Measurements from ENCODE around the gene SENP5. TPM values are rescaled to one million over a fixed set of nuclear protein-coding genes. Genes with fewer than 3 reads are reported as not detected.

The SENP5 gene
- total RNA-seq, 1 donor from 2014 or later: 44.0 TPM

- no peak for DNase-seq (ENCODE audit: low spot score)
Measured at GRCh38 chr3:196889844-196890708, 22.4 kb downstream of the SENP5 start.

GRCh38 chr3:196894557-196895295 lies 27.0 kb downstream of the SENP5 start:
- DNase-seq (ENCODE audit: low spot score): no peak

- no peak for DNase-seq (ENCODE audit: low spot score)
Measured at GRCh38 chr3:196896229-196896628, 28.5 kb downstream of the SENP5 start.

GRCh38 chr3:196901768-196902167 lies 34.0 kb downstream of the SENP5 start:
- DNase-seq (ENCODE audit: low spot score): no peak

- DNase-seq (ENCODE audit: low spot score): no peak
Measured at GRCh38 chr3:196902296-196902695, 34.6 kb downstream of the SENP5 start.

GRCh38 chr3:196903740-196904139 lies 36.0 kb downstream of the SENP5 start:
- DNase-seq (ENCODE audit: low spot score): no peak

- no peak for DNase-seq (ENCODE audit: low spot score)
Measured at GRCh38 chr3:196914866-196915265, 47.1 kb downstream of the SENP5 start.

GRCh38 chr3:196915375-196915774 lies 47.7 kb downstream of the SENP5 start:
- DNase-seq (ENCODE audit: low spot score): no peak

- DNase-seq (ENCODE audit: low spot score): no peak
Measured at GRCh38 chr3:196916221-196916620, 48.5 kb downstream of the SENP5 start.

GRCh38 chr3:196916995-196917394 lies 49.3 kb downstream of the SENP5 start:
- no peak for DNase-seq (ENCODE audit: low spot score)

- no peak for DNase-seq (ENCODE audit: low spot score)
Measured at GRCh38 chr3:196918968-196919367, 51.2 kb downstream of the SENP5 start.

GRCh38 chr3:196920733-196921132 lies 53.0 kb downstream of the SENP5 start:
- no peak for DNase-seq (ENCODE audit: low spot score)

- DNase-seq (ENCODE audit: low spot score): no peak
Measured at GRCh38 chr3:196927571-196928453, 60.1 kb downstream of the SENP5 start.

- no peak for DNase-seq (ENCODE audit: low spot score)
Measured at GRCh38 chr3:196931157-196931556, 63.4 kb downstream of the SENP5 start.

GRCh38 chr3:196931828-196932587 lies 64.3 kb downstream of the SENP5 start:
- no peak for DNase-seq (ENCODE audit: low spot score)

- DNase-seq (ENCODE audit: low spot score): no peak
Measured at GRCh38 chr3:196932600-196932999, 64.9 kb downstream of the SENP5 start.

- DNase-seq (ENCODE audit: low spot score): no peak
Measured at GRCh38 chr3:196936288-196936687, 68.6 kb downstream of the SENP5 start.

GRCh38 chr3:196938124-196938523 lies 70.4 kb downstream of the SENP5 start:
- no peak for DNase-seq (ENCODE audit: low spot score)

GRCh38 chr3:196938576-196938975 lies 70.9 kb downstream of the SENP5 start:
- no peak for DNase-seq (ENCODE audit: low spot score)

GRCh38 chr3:196941729-196942225 lies 74.1 kb downstream of the SENP5 start:
- DNase-seq (ENCODE audit: low spot score): peak; percentile 54
